ENCODE results near the gene CCDC13. TPM values are rescaled to one million over a fixed set of nuclear protein-coding genes. Genes with fewer than 3 reads are reported as not detected.

Gene CCDC13

GRCh38 chr3:42723219-42723618, 49.8 kb downstream of the CCDC13 start:
- Histone ChIP-seq H3K27ac (replicated peaks; ENCODE audit: low read length) (no peak overlapping the region), H3K4me1 (ENCODE audit: control insufficient read depth in 2 of 2, insufficient read depth in 1 of 2, low read depth in 1 of 2, low read length in 2 of 2) (no peaks in the 10 kb centered on the region), H3K18ac (ENCODE audit: low read length) (no peak overlapping the region), H2AK5ac (ENCODE audit: low read depth, low read length) (no peak overlapping the region), H3K9ac (ENCODE audit: low read depth, low read length, poor library complexity) (no peak overlapping the region), H3K9me3 (replicated peaks in 1 of 2; ENCODE audit: control insufficient read depth in 2 of 2, insufficient read depth in 1 of 2, low read depth in 1 of 2, low read length in 2 of 2) (no peaks in the 10 kb centered on the region), H4K91ac (ENCODE audit: low read depth, low read length, poor library complexity) (no peak overlapping the region), H3K4ac (ENCODE audit: low read length) (no peak overlapping the region), H2BK12ac (ENCODE audit: low read length) (no peak overlapping the region), H3K27me3 (ENCODE audit: control insufficient read depth in 3 of 3, insufficient read depth in 3 of 3, low read depth in 1 of 3, low read length in 3 of 3) (peaks cover 0 to 4% (median 0%) of the 10 kb centered on the region in 3 experiments), H3K4me2 (ENCODE audit: insufficient read depth, low read length, poor library complexity, severe bottlenecking) (no peak overlapping the region), H2BK5ac (ENCODE audit: low read length) (no peak overlapping the region), H2AFZ (ENCODE audit: low read length) (no peak overlapping the region), H3K23ac (ENCODE audit: low read depth, low read length, poor library complexity) (no peak overlapping the region), H3K36me3 (replicated peaks in 1 of 2; ENCODE audit: control insufficient read depth in 2 of 2, insufficient read depth in 2 of 2, low read length in 2 of 2) (no peaks in the 10 kb centered on the region), H3K79me1 (ENCODE audit: low read depth, low read length) (no peaks in the 10 kb centered on the region), H2BK120ac (ENCODE audit: low read depth, low read length) (no peak overlapping the region), H2BK15ac (ENCODE audit: low read length) (no peak overlapping the region), H4K8ac (ENCODE audit: low read depth, low read length) (no peak overlapping the region), H3K4me3 (ENCODE audit: low read length in 2 of 2) (no peak overlapping the region), H3K14ac (ENCODE audit: low read length) (no peak overlapping the region)
- WGBS, 2 donors (ENCODE audit: extremely low coverage in 2 of 2, insufficient read length in 2 of 2, insufficient replicate concordance in 1 of 2): no CpG with 5 or more reads among the region's 2 CpGs
- no peak for DNase-seq (ENCODE audit: low spot score)

Small RNA genes within 50 kb of the gene (small RNA-seq; reads per million reads assigned to genes)
- not detected for gene CCDC13 (ENCODE audit: insufficient read depth)
